ENCODE data around the gene ZNF521. TPM values are rescaled to one million over a fixed set of nuclear protein-coding genes. Genes with fewer than 3 reads are reported as not detected.
A peak's percentile ranks its signal among the peaks of the same experiment; 100 is the strongest.

The ZNF521 gene
- total RNA-seq, 2 donors from 2014 or later: 12.7 to 41.5 TPM

- Histone ChIP-seq H3K4me1 (replicated peaks) (no peaks in the 10 kb centered on the region), H3K27me3 (replicated peaks; ENCODE audit: insufficient read depth) (no peaks in the 10 kb centered on the region), H3K9me3 (no peaks in the 10 kb centered on the region), H3K27ac (no peak overlapping the region), H3K4me3 (no peak overlapping the region), H3K36me3 (no peaks in the 10 kb centered on the region)
- TF ChIP-seq, protein P1, sequence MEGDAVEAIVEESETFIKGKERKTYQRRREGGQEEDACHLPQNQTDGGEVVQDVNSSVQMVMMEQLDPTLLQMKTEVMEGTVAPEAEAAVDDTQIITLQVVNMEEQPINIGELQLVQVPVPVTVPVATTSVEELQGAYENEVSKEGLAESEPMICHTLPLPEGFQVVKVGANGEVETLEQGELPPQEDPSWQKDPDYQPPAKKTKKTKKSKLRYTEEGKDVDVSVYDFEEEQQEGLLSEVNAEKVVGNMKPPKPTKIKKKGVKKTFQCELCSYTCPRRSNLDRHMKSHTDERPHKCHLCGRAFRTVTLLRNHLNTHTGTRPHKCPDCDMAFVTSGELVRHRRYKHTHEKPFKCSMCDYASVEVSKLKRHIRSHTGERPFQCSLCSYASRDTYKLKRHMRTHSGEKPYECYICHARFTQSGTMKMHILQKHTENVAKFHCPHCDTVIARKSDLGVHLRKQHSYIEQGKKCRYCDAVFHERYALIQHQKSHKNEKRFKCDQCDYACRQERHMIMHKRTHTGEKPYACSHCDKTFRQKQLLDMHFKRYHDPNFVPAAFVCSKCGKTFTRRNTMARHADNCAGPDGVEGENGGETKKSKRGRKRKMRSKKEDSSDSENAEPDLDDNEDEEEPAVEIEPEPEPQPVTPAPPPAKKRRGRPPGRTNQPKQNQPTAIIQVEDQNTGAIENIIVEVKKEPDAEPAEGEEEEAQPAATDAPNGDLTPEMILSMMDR (IDR thresholded peaks at IDR 0.05): no peak
- no peak for TF ChIP-seq POLR2A (IDR thresholded peaks at IDR 0.05)
- TF ChIP-seq POLR2AphosphoS5 (IDR thresholded peaks at IDR 0.05): no peak
- no peak for DNase-seq (ENCODE audit: low spot score)
- intact Hi-C loops (cut with DNase I): no loop called here
Observed at GRCh38 chr18:25332002-25332401, 20.0 kb downstream of the ZNF521 start.

DNA sequence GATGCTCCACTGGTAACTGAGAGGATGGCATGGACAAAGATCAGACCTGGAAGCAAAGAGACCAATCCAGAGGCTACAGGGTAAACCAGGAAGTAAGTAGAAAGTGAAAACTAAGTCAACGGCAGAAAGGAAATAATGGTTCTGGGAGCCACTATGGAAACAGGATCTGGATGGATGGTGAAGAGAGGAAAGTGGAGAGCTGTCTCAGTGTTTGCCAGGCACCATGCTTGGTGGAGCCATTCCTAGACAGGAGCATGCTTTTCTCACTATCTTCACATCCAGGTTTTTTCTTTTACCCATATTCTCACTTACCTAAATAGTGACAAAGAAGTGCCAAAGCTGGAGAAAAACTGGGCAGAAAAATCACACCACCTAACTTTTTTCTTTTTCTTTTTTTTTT is 22.2 kb downstream of the ZNF521 start:
- Histone ChIP-seq H3K9me3 (no peaks in the 10 kb centered on the region), H3K4me3 (no peak overlapping the region), H3K27me3 (replicated peaks; ENCODE audit: insufficient read depth) (no peaks in the 10 kb centered on the region), H3K36me3 (no peaks in the 10 kb centered on the region), H3K4me1 (replicated peaks) (no peaks in the 10 kb centered on the region), H3K27ac (no peak overlapping the region)
- no peak for TF ChIP-seq POLR2A (IDR thresholded peaks at IDR 0.05)
- TF ChIP-seq POLR2AphosphoS5 (IDR thresholded peaks at IDR 0.05): no peak
- TF ChIP-seq, protein P1 (IDR thresholded peaks at IDR 0.05): no peak
- intact Hi-C loops (cut with DNase I): no loop called here
- DNase-seq (ENCODE audit: low spot score): no peak
- WGBS: 76% methylated on average over 1 of the region's 1 CpG

- no peak for DNase-seq (ENCODE audit: low spot score)
- no peak for TF ChIP-seq POLR2A (IDR thresholded peaks at IDR 0.05)
- 32% methylated on average over 9 of the region's 9 CpGs for WGBS
- Histone ChIP-seq H3K4me1 (replicated peaks) (no peaks in the 10 kb centered on the region), H3K27ac (no peak overlapping the region), H3K27me3 (replicated peaks; ENCODE audit: insufficient read depth) (no peaks in the 10 kb centered on the region), H3K36me3 (no peaks in the 10 kb centered on the region), H3K9me3 (no peaks in the 10 kb centered on the region), H3K4me3 (no peak overlapping the region)
- intact Hi-C loops (cut with DNase I): no loop called here
Observed at GRCh38 chr18:25327584-25327983, 24.4 kb downstream of the ZNF521 start.

DNA sequence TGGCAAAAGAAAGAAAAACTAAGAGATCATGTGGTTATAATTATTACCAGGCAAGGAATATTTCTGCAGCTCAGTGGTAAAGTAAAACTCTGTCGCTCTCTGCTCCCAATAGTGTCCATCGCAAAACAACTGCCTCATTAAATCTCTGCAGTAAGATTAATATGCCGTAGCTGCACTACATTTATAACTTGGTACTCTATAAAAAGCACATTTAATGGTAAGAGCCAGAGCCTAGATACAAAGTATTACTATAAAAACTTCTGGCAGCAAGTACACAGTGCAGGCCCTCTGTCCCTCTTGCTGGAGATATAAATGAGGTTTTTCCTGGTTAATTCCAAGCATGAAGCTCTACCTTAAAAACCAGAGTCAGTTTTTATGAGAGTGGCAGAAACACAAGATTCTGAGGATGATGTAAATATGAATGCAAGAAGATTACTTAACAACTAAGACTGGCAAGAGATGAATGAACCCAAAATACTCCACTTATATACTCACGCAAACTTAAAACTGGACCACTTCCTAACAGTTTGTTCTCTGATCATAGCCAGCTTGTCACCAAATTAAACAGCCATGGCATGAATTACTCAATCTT is 25.5 kb downstream of the ZNF521 start:
- Histone ChIP-seq H3K9me3 (no peaks in the 10 kb centered on the region), H3K27me3 (replicated peaks; ENCODE audit: insufficient read depth) (no peaks in the 10 kb centered on the region), H3K4me3 (no peak overlapping the region), H3K36me3 (no peaks in the 10 kb centered on the region), H3K27ac (no peak overlapping the region), H3K4me1 (replicated peaks) (no peaks in the 10 kb centered on the region)
- DNase-seq (ENCODE audit: low spot score): no peak
- intact Hi-C loops (cut with DNase I): no loop called here
- no peak for TF ChIP-seq POLR2A (IDR thresholded peaks at IDR 0.05)
- peak; percentile 18 for TF ChIP-seq POLR2AphosphoS5 (IDR thresholded peaks at IDR 0.05)
- WGBS: 21% methylated on average over 4 of the region's 4 CpGs

GRCh38 chr18:25322806-25323205 is 29.2 kb downstream of the ZNF521 start:
- H3K9me3 ChIP-seq: no peaks in the 10 kb centered on the region
- TF ChIP-seq, protein P1 (IDR thresholded peaks at IDR 0.05): no peak
- DNase-seq (ENCODE audit: low spot score): no peak
- H3K27ac ChIP-seq: no peak overlapping the region
- intact Hi-C loops (cut with DNase I): no loop called here
- H3K4me3 ChIP-seq: no peak overlapping the region
- no peaks in the 10 kb centered on the region for H3K36me3 ChIP-seq
- no peaks in the 10 kb centered on the region for H3K27me3 ChIP-seq (replicated peaks; ENCODE audit: insufficient read depth)
- 90% methylated on average over 4 of the region's 4 CpGs for WGBS
- H3K4me1 ChIP-seq (replicated peaks): no peaks in the 10 kb centered on the region

GRCh38 chr18:25316381-25317018 is 35.5 kb downstream of the ZNF521 start:
- TF ChIP-seq POLR2AphosphoS5 (IDR thresholded peaks at IDR 0.05) (no peak), POLR2A (IDR thresholded peaks at IDR 0.05) (no peak)
- TF ChIP-seq, protein P1 (IDR thresholded peaks at IDR 0.05): no peak
- no peaks in the 10 kb centered on the region for H3K4me1 ChIP-seq (replicated peaks)
- no peak overlapping the region for H3K27ac ChIP-seq
- H3K36me3 ChIP-seq: no peaks in the 10 kb centered on the region
- intact Hi-C loops (cut with DNase I): no loop called here
- no peaks in the 10 kb centered on the region for H3K27me3 ChIP-seq (replicated peaks; ENCODE audit: insufficient read depth)
- no peaks in the 10 kb centered on the region for H3K9me3 ChIP-seq
- H3K4me3 ChIP-seq: no peak overlapping the region
- 85% methylated on average over 9 of the region's 9 CpGs for WGBS
- no peak for DNase-seq (ENCODE audit: low spot score)
